Skin epidermis (tissue), 12 donors: Measurements from ENCODE around the gene PBX2.
A peak's percentile ranks its signal among the peaks of the same experiment; 100 is the strongest.
"Not testable (repeated sequence)": the region's sequence is repeated elsewhere in the genome, so short reads cannot be mapped to it uniquely, and the experiment has no call there.

Source experiments
- H3K27ac ChIP-seq, 21 experiments: fragments of 200-600 bp; sonication (generic) in 11 of 21; one replicate each; pipeline ENCODE4 v1.5.0; 2020; ENCODE audit warnings: mild to moderate bottlenecking in 3 of 21, inconsistent platforms in 2 of 21, moderate library complexity in 2 of 21
- H3K4me3 ChIP-seq, 7 experiments: fragments of 200-600 bp; sonication (generic) in 2 of 7; one replicate each; pipeline ENCODE4 v1.5.0; 2020; ENCODE audit warnings: inconsistent platforms in 2 of 7, mild to moderate bottlenecking in 2 of 7, moderate library complexity in 1 of 7

Gene PBX2

DNA sequence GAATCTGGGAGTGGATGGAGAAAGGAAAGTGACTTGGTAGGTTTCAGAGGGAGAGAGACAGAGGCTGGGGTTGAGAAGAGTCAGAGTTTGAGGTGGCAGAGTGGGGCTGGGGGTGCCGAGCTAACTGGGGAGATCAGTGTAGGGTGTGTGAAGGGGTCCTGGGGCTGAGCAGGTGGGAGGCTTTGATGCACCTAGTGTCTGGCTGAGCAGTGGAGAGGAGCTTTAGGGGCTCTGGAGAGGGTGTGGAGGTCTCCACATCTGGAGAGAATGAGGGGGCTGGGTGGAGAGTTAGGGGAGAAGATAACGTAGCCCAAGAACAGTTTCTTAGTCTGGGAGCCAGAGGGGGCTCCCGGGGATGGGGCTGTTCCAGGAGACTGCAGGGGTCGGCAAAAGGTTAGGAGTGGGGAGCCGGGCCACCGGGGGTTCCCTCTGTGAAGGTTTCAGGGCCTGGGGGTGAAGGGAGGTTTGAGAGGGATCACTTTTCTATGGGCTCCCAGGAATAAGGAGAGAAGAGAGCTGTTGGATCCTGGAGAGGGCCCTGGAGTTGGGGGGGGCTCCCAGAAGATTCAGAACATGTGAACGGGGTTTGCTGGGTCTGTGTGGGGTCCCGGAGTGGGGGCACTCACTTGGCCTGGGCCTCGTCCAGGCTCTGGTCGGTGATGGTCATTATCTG, 797 bp downstream of the PBX2 start:
- H3K27ac ChIP-seq = peak overlapping the region; percentile 93 to 100 (median 99)
- H3K4me3 ChIP-seq = peak overlapping the region; percentile 69 to 92 (median 74)

DNA sequence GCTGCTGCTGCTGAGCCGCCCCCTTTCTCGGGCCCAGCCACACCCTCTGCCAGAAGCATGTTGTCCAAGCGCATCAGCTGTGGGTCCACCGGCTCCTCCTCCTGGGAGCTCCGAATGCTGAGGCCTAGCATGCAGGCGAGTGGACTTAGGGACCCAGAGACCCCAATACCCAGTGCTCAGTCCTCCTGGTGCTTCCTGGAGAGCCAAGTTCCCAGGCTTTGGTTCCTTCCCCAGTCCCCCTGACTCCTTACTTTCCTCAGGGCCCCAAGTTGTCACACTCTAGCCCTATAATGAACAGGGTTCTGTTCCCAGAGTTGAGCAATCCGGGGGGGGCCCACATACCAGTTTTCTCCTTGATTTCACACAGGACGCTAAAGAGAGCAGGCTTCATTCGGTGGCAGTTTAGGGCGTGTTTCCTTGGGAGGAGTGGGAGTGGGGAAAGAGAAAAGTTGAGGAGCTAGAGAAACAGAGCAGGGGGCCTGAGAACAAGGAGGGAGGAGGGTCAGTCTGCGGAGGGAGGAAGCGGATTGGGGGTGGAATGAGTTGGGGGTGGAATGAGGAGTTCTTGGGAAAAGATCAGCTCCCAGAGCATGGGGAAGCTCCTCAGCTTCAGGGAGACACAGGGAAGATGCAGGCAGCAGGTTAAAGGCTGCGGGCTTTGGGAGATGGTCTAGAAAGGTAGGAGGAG, 1.5 kb downstream of the PBX2 start:
- peak overlapping the region; percentile 69 to 92 (median 74) for H3K4me3 ChIP-seq
- peak overlapping the region in 20 of 21 experiments; percentile 94 to 100 (median 99) for H3K27ac ChIP-seq

DNA sequence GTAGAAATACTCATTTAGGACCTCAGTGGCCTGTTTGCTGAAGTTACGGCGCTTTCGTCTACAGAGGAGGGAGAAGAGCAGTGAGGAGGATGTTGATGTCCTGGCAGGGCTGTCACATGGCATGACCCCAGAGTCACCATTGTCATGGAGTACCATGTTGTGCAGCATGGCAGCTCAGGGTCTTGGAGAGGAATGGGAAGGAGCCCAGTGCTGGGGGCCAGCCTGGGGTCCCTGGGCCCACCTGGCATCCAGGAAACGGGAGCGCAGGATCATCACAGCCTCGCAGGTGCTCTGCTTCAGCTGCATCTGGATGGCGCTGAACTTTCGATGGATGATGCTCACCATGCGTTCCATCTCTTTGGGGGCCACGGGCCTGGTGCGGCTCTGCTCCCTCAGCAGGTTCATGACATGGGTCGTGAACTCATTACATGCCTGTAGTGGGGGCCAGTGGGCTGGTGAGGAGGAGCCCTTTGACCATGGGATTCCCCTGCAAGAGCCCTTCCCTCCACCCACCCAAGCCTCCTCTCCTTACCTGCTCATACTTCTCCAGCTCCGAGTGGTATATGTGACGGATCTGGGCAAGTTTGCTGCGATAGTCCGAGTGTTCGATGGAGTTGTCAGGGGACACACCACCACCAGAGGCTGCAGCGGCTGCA, 2.1 kb downstream of the PBX2 start:
- H3K4me3 ChIP-seq = peak overlapping the region in 4 of 7 experiments; percentile 69 to 83 (median 72)
- H3K27ac ChIP-seq = peak overlapping the region in 15 of 21 experiments; percentile 95 to 100 (median 99)

DNA sequence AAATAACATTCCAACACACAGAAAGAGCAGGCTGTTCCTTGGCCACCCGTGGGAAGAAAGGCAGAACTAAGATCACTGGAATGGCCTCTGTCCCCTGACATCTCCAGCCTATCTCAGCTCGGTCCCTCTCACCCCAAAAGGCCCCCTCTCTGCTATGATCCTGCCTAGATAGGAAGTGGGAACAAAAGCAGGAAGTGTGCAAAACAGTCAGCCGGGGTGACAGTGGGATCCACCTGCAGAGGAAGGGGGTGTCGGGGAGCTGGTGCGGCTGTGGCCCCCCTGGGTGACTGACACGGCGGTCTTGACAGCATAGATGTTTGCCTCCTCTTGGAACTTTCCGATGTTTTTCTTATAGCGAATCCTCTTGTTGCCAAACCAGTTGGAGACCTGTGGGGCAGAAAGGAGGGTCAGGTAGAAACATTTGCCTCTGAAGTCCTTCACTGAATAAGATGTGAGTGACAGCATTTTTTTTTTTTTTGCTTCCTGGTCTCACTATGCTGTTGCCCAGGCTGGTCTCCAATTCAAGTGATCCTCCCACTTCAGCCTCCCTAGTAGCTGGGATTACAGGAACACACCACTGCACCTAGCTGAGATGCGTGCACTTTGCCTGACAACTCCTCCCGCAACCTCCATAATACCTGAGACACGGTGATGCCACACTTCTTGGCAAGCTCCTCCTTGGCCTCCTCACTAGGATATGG, 2.8 kb downstream of the PBX2 start:
- H3K4me3 ChIP-seq = no peak overlapping the region
- peak overlapping the region in 16 of 21 experiments; percentile 7 to 100 (median 63) for H3K27ac ChIP-seq

DNA sequence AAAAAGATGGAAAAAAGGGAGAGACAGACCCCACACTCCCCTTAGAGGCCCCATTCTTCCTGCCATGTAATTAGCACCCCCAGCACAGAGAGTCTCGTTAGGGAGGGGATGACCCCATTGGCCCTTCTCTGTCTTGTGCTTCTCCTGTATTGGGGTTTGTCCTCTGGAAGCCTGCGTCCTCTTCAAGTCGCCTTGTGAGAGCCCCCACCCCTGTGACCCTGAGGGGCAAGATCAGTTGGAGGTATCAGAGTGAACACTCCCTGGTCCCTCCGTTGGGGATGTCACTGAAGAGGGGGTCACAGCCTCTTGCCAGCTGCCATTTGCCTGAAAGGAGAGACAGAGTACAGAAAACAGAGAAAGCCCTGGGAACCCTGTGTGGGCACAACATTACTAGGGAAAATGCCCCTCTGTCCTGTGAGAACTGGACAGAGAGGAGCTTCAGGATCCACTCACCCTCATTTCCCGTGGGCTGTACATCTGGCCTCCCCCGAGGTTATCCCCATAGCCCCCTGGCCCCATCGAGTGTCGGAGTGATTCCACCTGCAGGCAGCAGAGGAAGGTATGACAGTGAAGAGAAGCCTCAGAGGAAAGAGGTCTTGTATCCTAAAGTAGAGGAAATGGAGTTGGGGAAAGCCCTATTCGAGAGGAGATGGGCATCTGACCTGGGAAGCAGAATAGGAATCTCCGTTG, 3.7 kb downstream of the PBX2 start:
- H3K27ac ChIP-seq = peak overlapping the region in 16 of 21 experiments; percentile 7 to 100 (median 63)
- not testable (repeated sequence) for H3K4me3 ChIP-seq

DNA sequence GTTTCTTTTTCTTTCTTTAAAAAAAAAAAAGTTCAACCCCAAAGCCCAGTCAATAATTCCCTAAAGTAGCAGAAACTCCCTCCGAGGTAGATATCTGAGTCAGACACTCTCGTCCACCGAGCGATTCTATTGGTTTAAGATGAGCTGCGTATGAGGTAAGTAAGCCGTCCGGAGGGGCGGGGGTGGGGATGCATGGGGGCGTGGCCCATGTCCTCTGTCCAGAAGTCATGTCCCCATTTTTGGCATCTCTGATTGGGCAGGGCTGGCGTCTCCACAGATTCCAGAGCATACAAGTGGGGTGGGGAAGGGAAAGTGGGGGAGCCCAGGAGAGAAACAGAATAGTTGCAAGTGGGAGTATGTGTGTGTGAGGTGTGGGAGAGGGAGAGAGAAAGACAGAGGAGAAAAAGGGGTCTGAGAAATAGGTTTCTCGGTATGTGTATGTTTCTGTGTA, 4.3 kb downstream of the PBX2 start:
- H3K4me3 ChIP-seq = not testable (repeated sequence)
- peak overlapping the region in 15 of 21 experiments; percentile 7 to 100 (median 65) for H3K27ac ChIP-seq

DNA sequence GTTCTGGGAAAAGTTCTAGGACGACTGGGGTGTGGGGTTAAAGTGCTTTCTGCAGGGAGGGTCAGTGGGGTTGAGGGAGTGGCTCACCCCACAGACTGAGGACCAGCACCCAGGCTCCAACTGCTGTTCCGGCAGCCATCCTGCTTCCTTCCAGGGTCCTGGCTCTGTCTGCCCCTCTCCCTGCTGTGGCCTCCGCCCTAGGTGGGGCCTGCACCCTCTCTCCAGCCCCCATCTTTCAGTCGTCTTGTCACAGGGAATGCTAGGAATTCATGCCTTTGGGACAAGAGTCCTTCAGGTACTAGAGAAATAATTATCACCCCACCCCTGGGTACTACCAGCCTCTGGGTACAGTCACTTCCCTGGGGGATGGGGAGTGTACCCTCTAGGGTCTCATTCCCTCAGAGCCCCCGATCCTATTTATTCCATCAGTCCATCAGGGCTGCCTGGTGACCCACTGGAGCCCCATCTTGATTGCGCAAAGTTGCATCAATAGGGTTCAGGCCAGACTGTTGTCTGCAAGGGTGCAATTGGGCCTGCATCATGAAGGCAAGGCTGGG, 5.8 kb downstream of the PBX2 start, which contains the start of gene AGER:
TSS of gene AGER (minus strand) at position 170 of the 557 bp plus-strand sequence. CDS start at position 139, 31 bp downstream.
- Histone ChIP-seq H3K4me3 (no peak within 1 kb of the TSS), H3K27ac (peak within 1 kb of the TSS in 13 of 21 experiments; percentile 7 to 100 (median 50))

DNA sequence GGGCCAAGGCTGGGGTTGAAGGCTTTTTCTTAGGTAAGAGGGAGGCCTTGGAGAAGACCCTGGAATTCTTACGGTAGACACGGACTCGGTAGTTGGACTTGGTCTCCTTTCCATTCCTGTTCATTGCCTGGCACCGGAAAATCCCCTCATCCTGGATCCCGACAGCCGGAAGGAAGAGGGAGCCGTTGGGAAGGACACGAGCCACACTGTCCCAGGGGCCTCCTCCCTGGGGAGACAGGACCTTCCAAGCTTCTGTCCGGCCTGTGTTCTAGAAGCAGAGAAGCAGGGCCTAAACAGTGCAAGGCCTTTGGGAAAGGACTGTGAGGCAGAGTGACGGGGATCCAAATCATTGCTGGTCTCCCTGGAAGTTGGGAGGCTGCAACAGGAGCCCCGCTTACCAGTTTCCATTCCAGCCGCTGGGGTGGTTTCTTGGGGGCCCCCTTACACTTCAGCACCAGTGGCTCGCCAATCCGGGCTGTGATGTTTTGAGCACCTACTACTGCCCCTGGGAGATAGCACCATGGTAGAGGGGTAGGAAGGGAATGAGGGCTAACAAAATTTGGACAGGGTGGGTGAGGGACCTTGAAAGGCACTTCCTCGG, 6.4 kb downstream of the PBX2 start:
- Histone ChIP-seq H3K4me3 (no peak overlapping the region), H3K27ac (peak overlapping the region in 12 of 21 experiments; percentile 10 to 78 (median 44))

DNA sequence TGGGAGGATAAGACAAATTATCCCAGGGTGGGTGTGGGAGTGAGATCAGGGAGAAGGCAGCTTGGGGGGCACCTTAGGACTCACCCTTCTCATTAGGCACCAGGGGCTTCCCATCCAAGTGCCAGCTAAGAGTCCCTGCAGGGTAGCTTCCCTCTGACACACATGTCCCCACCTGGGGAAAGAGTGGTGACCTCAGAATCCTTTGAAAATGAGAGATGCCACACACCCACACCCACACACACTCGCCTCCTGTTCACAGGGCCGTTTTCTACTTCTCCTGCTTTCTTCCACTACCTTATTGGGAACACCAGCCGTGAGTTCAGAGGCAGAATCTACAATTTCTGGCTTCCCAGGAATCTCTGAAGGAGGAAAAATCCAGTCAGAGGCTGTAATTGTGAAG, 7.0 kb downstream of the PBX2 start:
- H3K4me3 ChIP-seq = no peak overlapping the region
- H3K27ac ChIP-seq = peak overlapping the region in 12 of 21 experiments; percentile 8 to 78 (median 44)

DNA sequence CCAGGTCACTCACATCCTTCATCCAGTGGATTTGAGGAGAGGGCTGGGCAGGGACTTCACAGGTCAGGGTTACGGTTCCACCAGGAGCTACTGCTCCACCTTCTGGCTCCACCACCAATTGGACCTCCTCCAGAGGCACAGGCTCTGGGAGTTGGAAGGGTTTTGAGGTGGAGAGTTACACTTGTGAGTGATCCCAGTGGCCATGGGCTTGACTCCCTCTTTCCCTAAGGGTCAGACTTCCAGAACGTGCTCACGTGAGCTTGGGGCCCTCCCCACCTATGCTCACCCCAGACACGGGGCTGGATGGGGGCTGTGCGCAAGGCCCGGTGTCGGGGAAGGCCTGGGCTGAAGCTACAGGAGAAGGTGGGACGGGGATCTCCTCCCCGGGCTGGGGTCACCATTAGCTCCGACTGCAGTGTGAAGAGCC, 7.4 kb downstream of the PBX2 start:
- Histone ChIP-seq H3K27ac (peak overlapping the region in 10 of 21 experiments; percentile 10 to 78 (median 38)), H3K4me3 (no peak overlapping the region)

DNA sequence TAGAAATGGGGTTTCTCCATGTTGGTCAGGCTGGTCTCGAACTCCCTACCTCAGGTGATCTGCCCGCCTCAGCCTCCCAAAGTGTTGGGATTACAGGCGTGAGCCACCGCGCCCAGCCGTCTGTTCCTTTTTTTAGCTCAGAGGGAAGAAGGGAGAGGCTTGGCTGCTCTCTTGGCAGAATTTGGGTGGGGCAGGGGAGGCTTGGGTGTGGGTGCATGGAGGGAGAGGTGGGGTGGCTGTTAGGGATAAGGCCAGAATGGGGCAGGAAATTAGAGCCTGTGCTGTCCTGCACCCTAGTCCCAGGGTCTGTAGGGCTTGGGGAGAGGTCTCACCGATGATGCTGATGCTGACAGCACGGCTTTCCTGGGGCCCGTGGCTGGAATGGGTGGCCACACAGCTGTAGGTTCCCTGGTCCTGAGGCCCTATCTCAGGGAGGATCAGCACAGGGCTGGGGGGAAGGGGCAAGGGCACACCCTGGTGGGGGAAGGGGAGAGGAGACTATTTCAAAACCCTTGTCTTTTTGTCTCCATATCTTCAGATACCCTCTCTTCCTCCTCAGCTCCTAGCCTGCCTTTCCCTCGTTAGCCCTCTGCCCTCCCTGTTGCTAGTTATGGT, 8.0 kb downstream of the PBX2 start:
- Histone ChIP-seq H3K27ac (peak overlapping the region in 10 of 21 experiments; percentile 10 to 78 (median 40)), H3K4me3 (no peak overlapping the region)

DNA sequence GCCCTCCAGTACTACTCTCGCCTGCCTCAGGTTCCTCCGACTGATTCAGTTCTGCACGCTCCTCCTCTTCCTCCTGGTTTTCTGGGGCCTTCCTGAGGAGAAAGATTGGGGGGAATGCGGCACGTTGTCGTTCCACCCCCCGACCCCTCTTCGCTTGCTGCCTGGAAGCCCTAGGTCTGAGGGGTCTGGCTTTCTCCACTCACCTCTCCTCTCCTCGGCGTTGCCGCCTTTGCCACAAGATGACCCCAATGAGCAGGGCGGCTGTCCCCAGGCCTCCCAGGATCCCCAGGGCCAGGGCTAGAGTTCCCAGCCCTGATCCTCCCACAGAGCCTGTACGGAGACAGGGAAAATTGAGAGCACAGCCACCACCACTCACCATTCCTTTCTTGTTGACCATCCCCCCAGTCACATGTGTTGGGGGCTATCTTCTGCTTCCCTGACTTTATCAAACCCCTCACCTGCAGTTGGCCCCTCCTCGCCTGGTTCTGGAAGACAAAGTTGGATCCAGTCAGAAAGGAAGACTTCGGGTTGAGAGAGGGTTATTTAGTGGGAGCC, 8.8 kb downstream of the PBX2 start:
- H3K27ac ChIP-seq = peak overlapping the region in 5 of 21 experiments; percentile 4 to 78 (median 29)

DNA sequence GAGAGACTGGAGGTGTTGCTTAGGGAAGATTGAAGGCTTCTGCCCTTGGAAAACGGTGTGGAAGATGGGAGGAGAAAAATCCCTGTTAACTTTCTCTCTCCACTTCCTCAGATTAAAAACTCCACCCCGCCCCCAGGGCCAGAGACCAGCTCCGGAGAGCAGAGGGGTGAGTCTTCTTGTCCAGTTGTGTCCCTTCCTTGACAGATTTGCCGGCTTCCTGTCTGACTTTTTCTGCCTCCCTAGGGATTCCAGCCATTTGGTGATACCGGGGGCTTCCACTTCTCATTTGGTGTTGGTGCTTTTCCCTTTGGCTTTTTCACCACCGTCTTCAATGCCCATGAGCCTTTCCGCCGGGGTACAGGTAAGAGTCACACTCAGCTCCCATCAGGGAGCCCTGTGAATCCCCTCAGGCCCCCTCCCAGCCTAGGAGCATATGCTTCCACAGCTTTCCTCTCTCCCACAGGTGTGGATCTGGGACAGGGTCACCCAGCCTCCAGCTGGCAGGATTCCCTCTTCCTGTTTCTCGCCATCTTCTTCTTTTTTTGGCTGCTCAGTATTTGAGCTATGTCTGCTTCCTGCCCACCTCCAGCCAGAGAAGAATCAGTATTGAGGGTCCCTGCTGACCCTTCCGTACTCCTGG, 10.1 kb downstream of the PBX2 start:
- Histone ChIP-seq H3K27ac (peak overlapping the region in 9 of 21 experiments; percentile 8 to 99 (median 82)), H3K4me3 (no peak overlapping the region)

More for the DNA sequence above, 8.8 kb downstream of the PBX2 start:
- no peak overlapping the region for H3K4me3 ChIP-seq

DNA sequence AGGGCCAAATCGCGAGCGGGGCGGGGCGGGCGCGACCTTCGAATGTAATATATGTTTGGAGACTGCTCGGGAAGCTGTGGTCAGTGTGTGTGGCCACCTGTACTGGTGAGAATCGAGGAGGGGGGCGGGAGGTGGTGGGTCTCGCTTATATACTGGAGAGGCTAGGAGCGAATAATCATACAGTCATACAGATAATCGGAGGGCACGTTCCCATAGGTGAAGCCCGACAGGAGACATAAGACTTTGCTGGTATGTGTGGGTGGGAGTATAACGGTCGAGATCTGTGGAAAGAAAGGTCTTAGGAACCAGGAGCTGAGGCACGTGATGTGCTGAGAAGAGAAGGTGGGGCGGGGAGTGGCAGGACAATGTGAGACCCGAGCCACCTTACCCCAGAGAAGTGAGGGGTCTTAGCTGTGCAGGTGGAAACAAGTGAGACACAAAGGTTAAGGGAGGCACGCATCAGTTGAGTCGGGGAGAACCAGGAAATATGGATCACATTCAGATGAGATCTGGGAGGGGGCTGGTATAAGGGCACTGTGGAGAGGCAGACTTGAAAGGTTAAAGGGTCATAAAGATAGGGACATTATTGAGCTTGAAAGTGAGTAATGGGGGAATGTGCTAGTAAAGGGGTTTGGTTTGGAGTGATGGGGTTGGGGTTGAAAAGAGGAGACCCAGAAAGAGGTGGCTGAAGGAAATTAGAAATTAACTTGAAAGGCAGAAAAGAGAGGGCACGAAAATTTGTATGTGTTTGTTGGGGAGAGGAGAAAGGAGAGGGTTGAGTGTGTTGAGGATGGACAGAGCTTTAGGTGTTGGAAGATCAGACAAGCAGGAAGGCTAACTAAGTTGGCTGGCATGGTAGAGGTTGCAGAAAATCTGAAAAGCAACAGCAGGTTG, 11.2 kb downstream of the PBX2 start:
- peak overlapping the region; percentile 49 to 93 (median 80) for H3K4me3 ChIP-seq

DNA sequence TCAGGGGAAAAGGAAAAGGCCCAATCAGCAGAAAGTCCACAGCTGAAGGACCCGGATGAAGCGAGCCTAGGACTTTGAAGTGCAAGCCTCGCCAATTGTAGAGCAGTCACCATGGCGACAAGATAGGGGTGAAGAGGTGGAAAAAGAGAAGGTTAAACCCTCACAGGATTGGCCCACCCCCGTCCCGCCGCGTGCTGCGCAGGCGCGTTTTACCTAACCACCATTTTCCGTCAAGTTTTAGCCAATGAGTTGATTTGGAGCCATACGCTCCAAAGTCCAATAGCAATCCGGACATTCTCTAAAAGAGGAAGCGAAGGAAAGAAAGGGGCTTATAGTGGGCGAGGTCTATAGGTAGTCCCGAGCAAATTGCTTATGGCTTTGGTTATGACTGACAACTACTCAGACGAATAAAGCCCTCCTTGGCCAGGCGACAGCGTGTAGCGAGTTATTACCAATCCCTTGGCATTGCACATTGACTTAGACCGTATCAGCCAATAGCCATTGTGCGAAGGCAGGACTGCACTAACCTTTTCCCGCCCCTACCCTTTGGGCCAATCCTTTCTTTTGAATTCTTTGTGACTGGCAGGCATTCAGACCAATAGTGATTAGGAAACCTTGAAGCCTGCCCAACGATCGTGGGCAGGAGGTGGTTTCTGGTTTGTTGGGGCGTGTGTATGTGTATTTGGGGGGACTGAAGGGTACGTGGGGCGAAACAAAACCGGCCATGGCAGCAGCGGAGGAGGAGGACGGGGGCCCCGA, 12.0 kb downstream of the PBX2 start, which contains the start of gene RNF5:
TSS of gene RNF5 (plus strand) at position 618 of the 759 bp plus-strand sequence. CDS start at position 725, 107 bp downstream.
- Histone ChIP-seq H3K4me3 (peak within 1 kb of the TSS; percentile 49 to 93 (median 80)), H3K27ac (peak within 1 kb of the TSS; percentile 14 to 99 (median 93))

More for the DNA sequence above, 11.2 kb downstream of the PBX2 start:
- H3K27ac ChIP-seq = peak overlapping the region; percentile 14 to 99 (median 92)
